H7 (cell line): Measurements from ENCODE around the gene DGKI. TPM values are rescaled to one million over a fixed set of nuclear protein-coding genes. Genes with fewer than 3 reads are reported as not detected.

Source experiments
- DNase-seq: peaks from one replicate; pipeline ENCODE4 v3.0.0; 2012
- H3K27me3 ChIP-seq: 2 replicates; pipeline ENCODE4 v1.6.0; 2011; ENCODE audit warnings: mild to moderate bottlenecking, low read length; ENCODE audit not compliant: control insufficient read depth, insufficient read depth
- H3K36me3 ChIP-seq: replicated peaks from 2 replicates; pipeline ENCODE4 v1.5.1; 2011; ENCODE audit warnings: low read length; ENCODE audit not compliant: control insufficient read depth, insufficient read depth
- H3K4me3 ChIP-seq: 2 replicates; pipeline ENCODE4 v1.5.1; 2011; ENCODE audit warnings: low read depth, mild to moderate bottlenecking, control low read depth, low read length, moderate library complexity; ENCODE audit not compliant: insufficient read depth
- total RNA-seq: library from RNA; depleted of rRNA; stranded (reverse); fragments of >200 nt; shearing (Covaris generic); gene quantifications from 2 replicates; pipeline ENCODE4 v1.2.3, GENCODE V29; 2014

The DGKI gene
- total RNA-seq, 1 experiment from 2014 or later = 0.14 TPM

- DNase-seq = peak; percentile 68
- no peak overlapping the region for H3K4me3 ChIP-seq
Observed at GRCh38 chr7:137879357-137880158, 32.8 kb upstream of the DGKI start.

GRCh38 chr7:137878333-137878961 is 31.7 kb upstream of the DGKI start:
- H3K36me3 ChIP-seq = peaks cover 20% of the 10 kb centered on the region
- no peaks in the 10 kb centered on the region for H3K27me3 ChIP-seq
- no peak for DNase-seq

More at GRCh38 chr7:137879357-137880158, 32.8 kb upstream of the DGKI start:
- Histone ChIP-seq H3K27me3 (no peaks in the 10 kb centered on the region), H3K36me3 (peaks cover 12% of the 10 kb centered on the region)

GRCh38 chr7:137877027-137877675 is 30.4 kb upstream of the DGKI start:
- Histone ChIP-seq H3K36me3 (peaks cover 19% of the 10 kb centered on the region), H3K4me3 (no peak overlapping the region), H3K27me3 (no peaks in the 10 kb centered on the region)
- DNase-seq = no peak

More at GRCh38 chr7:137878333-137878961, 31.7 kb upstream of the DGKI start:
- no peak overlapping the region for H3K4me3 ChIP-seq

GRCh38 chr7:137875746-137876145 is 29.0 kb upstream of the DGKI start:
- Histone ChIP-seq H3K27me3 (no peaks in the 10 kb centered on the region), H3K4me3 (no peak overlapping the region), H3K36me3 (peaks cover 15% of the 10 kb centered on the region)
- DNase-seq = no peak

GRCh38 chr7:137873979-137874777 is 27.4 kb upstream of the DGKI start:
- H3K36me3 ChIP-seq = peaks cover 15% of the 10 kb centered on the region
- H3K4me3 ChIP-seq = no peak overlapping the region
- DNase-seq = no peak
- no peaks in the 10 kb centered on the region for H3K27me3 ChIP-seq

GRCh38 chr7:137873524-137873923 is 26.8 kb upstream of the DGKI start:
- no peak for DNase-seq
- Histone ChIP-seq H3K36me3 (peaks cover 15% of the 10 kb centered on the region), H3K27me3 (no peaks in the 10 kb centered on the region), H3K4me3 (no peak overlapping the region)

- Histone ChIP-seq H3K36me3 (peaks cover 12% of the 10 kb centered on the region), H3K27me3 (no peaks in the 10 kb centered on the region), H3K4me3 (no peak overlapping the region)
- no peak for DNase-seq
Observed at GRCh38 chr7:137871170-137871915, 24.6 kb upstream of the DGKI start.

- H3K36me3 ChIP-seq = peaks cover 12% of the 10 kb centered on the region
Observed at GRCh38 chr7:137870684-137871083, 23.9 kb upstream of the DGKI start.

GRCh38 chr7:137870078-137870477 is 23.3 kb upstream of the DGKI start:
- Histone ChIP-seq H3K4me3 (no peak overlapping the region), H3K27me3 (no peaks in the 10 kb centered on the region), H3K36me3 (peaks cover 10% of the 10 kb centered on the region)
- no peak for DNase-seq

More at GRCh38 chr7:137870684-137871083, 23.9 kb upstream of the DGKI start:
- Histone ChIP-seq H3K4me3 (no peak overlapping the region), H3K27me3 (no peaks in the 10 kb centered on the region)
- no peak for DNase-seq

- Histone ChIP-seq H3K36me3 (peaks cover 8% of the 10 kb centered on the region), H3K4me3 (no peak overlapping the region)
- no peak for DNase-seq
Observed at GRCh38 chr7:137869260-137869659, 22.5 kb upstream of the DGKI start.

GRCh38 chr7:137867289-137867688 is 20.5 kb upstream of the DGKI start:
- Histone ChIP-seq H3K27me3 (no peaks in the 10 kb centered on the region), H3K4me3 (no peak overlapping the region), H3K36me3 (no peaks in the 10 kb centered on the region; the same call in 1 of the 2 replicates)
- DNase-seq = no peak

More at GRCh38 chr7:137869260-137869659, 22.5 kb upstream of the DGKI start:
- H3K27me3 ChIP-seq = no peaks in the 10 kb centered on the region

- DNase-seq = no peak
- no peaks in the 10 kb centered on the region; the same call in 1 of the 2 replicates for H3K36me3 ChIP-seq
- no peaks in the 10 kb centered on the region for H3K27me3 ChIP-seq
- no peak overlapping the region for H3K4me3 ChIP-seq
Observed at GRCh38 chr7:137865764-137866163, 19.0 kb upstream of the DGKI start.

- H3K27me3 ChIP-seq = no peaks in the 10 kb centered on the region
- H3K36me3 ChIP-seq = no peaks in the 10 kb centered on the region; the same call in 1 of the 2 replicates
- no peak for DNase-seq
- H3K4me3 ChIP-seq = no peak overlapping the region
Observed at GRCh38 chr7:137862964-137863363, 16.2 kb upstream of the DGKI start.
